Measurements from ENCODE around the gene PALLD. TPM values are rescaled to one million over a fixed set of nuclear protein-coding genes. Genes with fewer than 3 reads are reported as not detected.

Gene PALLD
- total and polyA plus RNA-seq, 2 of the 13 experiments (the other 11 are each of a cell fraction or from before 2014, with no cell fraction given), result 0.50 to 1.5 TPM

DNA sequence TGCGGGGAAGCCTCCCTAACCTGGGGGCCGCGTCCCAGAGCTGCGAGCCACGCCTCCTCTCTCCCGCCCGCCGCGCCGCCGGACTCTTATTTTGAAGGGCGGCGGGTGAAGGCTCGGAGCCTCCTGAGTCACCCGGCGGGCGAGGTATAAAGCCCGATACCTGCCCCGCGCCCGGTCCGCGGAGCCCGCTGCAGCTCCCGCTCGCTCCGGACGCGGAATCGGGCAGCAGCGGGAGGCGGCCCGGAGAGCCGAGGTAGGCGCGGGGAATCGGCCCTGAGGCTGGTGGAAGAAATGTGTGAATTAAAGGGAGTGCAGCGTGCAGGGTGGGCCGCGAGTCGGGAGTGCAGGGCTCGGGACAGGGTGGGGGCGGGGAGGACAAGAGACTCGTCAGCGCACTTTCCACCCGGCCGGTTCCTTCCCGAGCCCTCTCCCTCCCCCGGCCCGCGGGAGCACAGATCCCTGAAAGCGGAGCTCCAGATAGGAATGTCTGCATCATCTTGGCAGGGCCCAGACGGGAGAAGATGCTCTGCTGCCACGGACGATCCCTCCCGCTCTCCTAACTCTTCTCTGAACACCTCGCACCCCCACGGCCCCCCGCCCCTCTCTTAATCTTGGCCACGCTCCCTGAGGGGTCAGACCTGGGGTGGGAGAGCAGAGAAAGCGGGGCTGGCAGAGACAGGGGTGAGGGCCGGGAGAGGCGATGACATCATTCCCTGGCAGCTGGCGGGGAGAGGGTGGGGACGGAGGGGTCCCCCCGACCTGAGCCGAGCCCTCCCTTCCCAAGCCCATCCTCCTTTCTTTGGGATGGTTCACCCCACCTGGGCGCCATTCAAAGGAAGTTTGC lies 335.3 kb downstream of the PALLD start:
- ChIA-PET POLR2A (interaction anchor here (3.4 kb wide), 1 partner anchor 15 kb away, joined by 15 read pairs; no protein-coding TSS in a partner anchor), CTCF (ENCODE audit: low intra/inter-chr PET ratio, low total read pairs) (no interaction called here)
- H3K4me2 ChIP-seq (ENCODE audit: low read depth, low read length), result peak overlapping the region; percentile 75
- 2% methylated on average over 29 of the region's 68 CpGs for WGBS (ENCODE audit: low lambda C conversion rate)
- no peak overlapping the region for H3K27ac ChIP-seq (ENCODE audit: extremely low read length, insufficient read depth, low read length)
- in situ Hi-C loops (cut with HindIII; ENCODE audit: extremely low pct_ligation_motif_present, low pct_unique_long_range_greater_than_20kb) (no loop called here), intact Hi-C loops (cut with micrococcal nuclease; ENCODE audit: unreplicated experiment) (loop anchor here (1.0 to 5.0 kb wide), 2 partner anchors 15 to 85 kb away; no protein-coding TSS in a partner anchor)
- no peaks in the 10 kb centered on the region for H4K20me1 ChIP-seq (ENCODE audit: insufficient read depth, low read length)
- peak; percentile 90 for ATAC-seq
- DNase-seq (ENCODE audit: low spot score), result peak; percentile 23
- peaks cover 3 to 37% of the 10 kb centered on the region in 2 experiments; a peak in 3 of 5 replicates for H3K27me3 ChIP-seq (ENCODE audit: control insufficient read depth in 1 of 2, insufficient read depth in 2 of 2, low read length in 2 of 2)
- no peak for FAIRE-seq
- H3K4me3 ChIP-seq (replicated peaks in 1 of 3; ENCODE audit: insufficient read depth in 1 of 3, low read depth in 2 of 3, low read length in 3 of 3), result peak overlapping the region; percentile 32 to 68 (median 55)
- H2AFZ ChIP-seq (ENCODE audit: low read length), result peak overlapping the region; percentile 51
- peak overlapping the region; percentile 19; the same call in 1 of the 2 replicates for H3K9ac ChIP-seq (ENCODE audit: insufficient read depth, low read depth, low read length)
- peaks cover 14% of the 10 kb centered on the region; the same call in 1 of the 2 replicates for H3K4me1 ChIP-seq (ENCODE audit: insufficient read depth, low read length)
- no peaks in the 10 kb centered on the region for H3K36me3 ChIP-seq (replicated peaks in 1 of 2; ENCODE audit: control insufficient read depth in 1 of 2, insufficient read depth in 2 of 2, low read length in 2 of 2)
- no peaks in the 10 kb centered on the region for H3K79me2 ChIP-seq (ENCODE audit: insufficient read depth, low read length)
- no TSS peak for BruUV-seq (replicated peaks)
- H3K9me3 ChIP-seq (ENCODE audit: low read length), result no peaks in the 10 kb centered on the region
- no peak for TF ChIP-seq HMGA1 (CRISPR knock-in tag; conservative IDR thresholded peaks at IDR 0.05)
- TF ChIP-seq ZNF577 (CRISPR knock-in tag; IDR thresholded peaks at IDR 0.05; ENCODE audit: borderline replicate concordance, low read depth), result no peak
- TF ChIP-seq KAT7 (CRISPR knock-in tag; IDR thresholded peaks at IDR 0.05; ENCODE audit: borderline replicate concordance), result no peak
- no peak for TF ChIP-seq ZNF44 (CRISPR knock-in tag; IDR thresholded peaks at IDR 0.05)
- no peak for TF ChIP-seq TBX2 (CRISPR knock-in tag; IDR thresholded peaks at IDR 0.05; ENCODE audit: borderline replicate concordance)
- TF ChIP-seq ZFX (CRISPR knock-in tag; IDR thresholded peaks at IDR 0.05; ENCODE audit: low read depth), result peak; percentile 32; the same call in 1 of the 2 replicates
- TF ChIP-seq, protein P1, sequence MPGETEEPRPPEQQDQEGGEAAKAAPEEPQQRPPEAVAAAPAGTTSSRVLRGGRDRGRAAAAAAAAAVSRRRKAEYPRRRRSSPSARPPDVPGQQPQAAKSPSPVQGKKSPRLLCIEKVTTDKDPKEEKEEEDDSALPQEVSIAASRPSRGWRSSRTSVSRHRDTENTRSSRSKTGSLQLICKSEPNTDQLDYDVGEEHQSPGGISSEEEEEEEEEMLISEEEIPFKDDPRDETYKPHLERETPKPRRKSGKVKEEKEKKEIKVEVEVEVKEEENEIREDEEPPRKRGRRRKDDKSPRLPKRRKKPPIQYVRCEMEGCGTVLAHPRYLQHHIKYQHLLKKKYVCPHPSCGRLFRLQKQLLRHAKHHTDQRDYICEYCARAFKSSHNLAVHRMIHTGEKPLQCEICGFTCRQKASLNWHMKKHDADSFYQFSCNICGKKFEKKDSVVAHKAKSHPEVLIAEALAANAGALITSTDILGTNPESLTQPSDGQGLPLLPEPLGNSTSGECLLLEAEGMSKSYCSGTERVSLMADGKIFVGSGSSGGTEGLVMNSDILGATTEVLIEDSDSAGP (CRISPR knock-in tag; IDR thresholded peaks at IDR 0.05; ENCODE audit: borderline replicate concordance), result peak; percentile 51; the same call in 1 of the 2 replicates
- TF ChIP-seq FOSL2 (CRISPR knock-in tag; IDR thresholded peaks at IDR 0.05), result peak; percentile 85
- TF ChIP-seq, protein P2, sequence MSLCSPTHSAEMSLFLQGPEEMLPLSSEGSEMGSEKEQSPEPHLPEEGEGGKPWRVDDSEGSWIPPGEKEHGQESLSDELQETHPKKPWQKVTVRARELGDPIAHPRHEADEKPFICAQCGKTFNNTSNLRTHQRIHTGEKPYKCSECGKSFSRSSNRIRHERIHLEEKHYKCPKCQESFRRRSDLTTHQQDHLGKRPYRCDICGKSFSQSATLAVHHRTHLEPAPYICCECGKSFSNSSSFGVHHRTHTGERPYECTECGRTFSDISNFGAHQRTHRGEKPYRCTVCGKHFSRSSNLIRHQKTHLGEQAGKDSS (CRISPR knock-in tag; IDR thresholded peaks at IDR 0.05; ENCODE audit: borderline replicate concordance, low read depth), result peak; percentile 46; the same call in 1 of the 2 replicates
- TF ChIP-seq ZNF644 (CRISPR knock-in tag; IDR thresholded peaks at IDR 0.05; ENCODE audit: low read depth), result no peak
- no peak for TF ChIP-seq SNAPC5 (CRISPR knock-in tag; IDR thresholded peaks at IDR 0.05; ENCODE audit: borderline replicate concordance)
- TF ChIP-seq MZF1 (CRISPR knock-in tag; IDR thresholded peaks at IDR 0.05; ENCODE audit: borderline replicate concordance), result no peak
- TF ChIP-seq MYNN (CRISPR knock-in tag; IDR thresholded peaks at IDR 0.05; ENCODE audit: low read depth), result peak; percentile 100
- TF ChIP-seq ZC3H4 (CRISPR knock-in tag; IDR thresholded peaks at IDR 0.05; ENCODE audit: borderline replicate concordance), result no peak
- no peak for TF ChIP-seq AKNA (CRISPR knock-in tag; IDR thresholded peaks at IDR 0.05; ENCODE audit: borderline replicate concordance)
